GM19328 (cell line): ENCODE results near the gene FXYD6.

Experiments used
- ATAC-seq: cut with Tn5 transposase; IDR thresholded peaks from one replicate; pipeline ENCODE4 v1.9.1; 2021; ENCODE audit warnings: mild to moderate bottlenecking, moderate library complexity; ENCODE audit not compliant: unreplicated experiment

Gene FXYD6

GRCh38 chr11:117887431-117888138 lies 11.1 kb upstream of the FXYD6 start:
- no peak for ATAC-seq

GRCh38 chr11:117885777-117886176 lies 9.3 kb upstream of the FXYD6 start:
- no peak for ATAC-seq

DNA sequence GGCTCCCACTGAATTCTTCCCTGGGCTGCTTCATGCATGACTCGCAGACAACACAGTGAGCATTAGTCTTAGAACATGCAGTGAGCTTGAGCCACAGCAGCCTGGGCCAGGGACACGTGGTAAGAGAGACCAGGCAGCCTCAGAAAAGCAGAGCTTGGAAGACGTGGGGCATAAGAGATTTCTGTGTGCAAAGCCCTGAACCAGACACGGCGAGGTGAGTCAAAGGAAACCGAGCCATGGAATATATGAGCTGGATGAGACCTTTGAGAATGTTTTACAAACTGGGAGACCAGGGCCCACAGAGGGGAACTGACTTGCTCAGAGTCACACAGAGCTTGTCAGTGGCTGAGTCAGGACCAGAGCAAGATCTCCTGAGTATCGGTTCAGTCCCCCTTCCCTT lies 8.5 kb upstream of the FXYD6 start:
- ATAC-seq: no peak

- ATAC-seq: no peak
These were observed 6.6 kb upstream of the FXYD6 start for GRCh38 chr11:117883063-117883462.

GRCh38 chr11:117882311-117882905 lies 6.0 kb upstream of the FXYD6 start:
- ATAC-seq: no peak

- ATAC-seq: no peak
These were observed 4.8 kb upstream of the FXYD6 start for GRCh38 chr11:117881217-117881616.

- no peak for ATAC-seq
These were observed 3.3 kb upstream of the FXYD6 start for GRCh38 chr11:117879516-117880480.

GRCh38 chr11:117878939-117879475 lies 2.5 kb upstream of the FXYD6 start:
- ATAC-seq: no peak

DNA sequence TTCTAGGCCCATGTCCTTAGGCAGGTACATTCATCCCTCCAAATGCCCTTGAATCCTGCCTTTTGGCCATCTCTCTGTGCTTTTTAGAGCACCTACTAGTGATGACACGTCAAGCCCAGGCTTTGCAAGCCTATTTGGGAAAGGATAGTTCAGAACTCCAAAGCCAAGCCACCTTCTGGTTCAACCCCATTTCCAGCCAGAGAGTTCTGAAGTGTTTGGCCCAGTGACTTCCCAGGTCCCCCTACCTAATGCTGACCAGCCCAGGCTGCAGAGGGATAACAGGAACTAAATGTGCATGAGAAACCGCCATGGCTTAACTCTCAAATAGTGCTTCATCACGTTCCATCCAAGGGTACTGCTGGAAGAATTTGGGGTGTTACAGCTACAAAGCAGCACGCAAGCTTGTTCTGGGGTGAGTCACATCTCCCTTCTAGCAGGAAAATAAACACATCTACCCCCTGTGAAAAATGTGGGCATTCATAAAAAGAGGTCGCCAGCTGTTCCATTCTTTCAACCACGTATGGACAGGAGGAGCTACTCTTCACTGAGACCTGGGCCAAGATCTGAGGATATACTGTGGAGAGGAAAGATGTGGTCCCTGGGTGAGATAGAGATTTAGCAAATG lies 2.0 kb upstream of the FXYD6 start:
- no peak for ATAC-seq

DNA sequence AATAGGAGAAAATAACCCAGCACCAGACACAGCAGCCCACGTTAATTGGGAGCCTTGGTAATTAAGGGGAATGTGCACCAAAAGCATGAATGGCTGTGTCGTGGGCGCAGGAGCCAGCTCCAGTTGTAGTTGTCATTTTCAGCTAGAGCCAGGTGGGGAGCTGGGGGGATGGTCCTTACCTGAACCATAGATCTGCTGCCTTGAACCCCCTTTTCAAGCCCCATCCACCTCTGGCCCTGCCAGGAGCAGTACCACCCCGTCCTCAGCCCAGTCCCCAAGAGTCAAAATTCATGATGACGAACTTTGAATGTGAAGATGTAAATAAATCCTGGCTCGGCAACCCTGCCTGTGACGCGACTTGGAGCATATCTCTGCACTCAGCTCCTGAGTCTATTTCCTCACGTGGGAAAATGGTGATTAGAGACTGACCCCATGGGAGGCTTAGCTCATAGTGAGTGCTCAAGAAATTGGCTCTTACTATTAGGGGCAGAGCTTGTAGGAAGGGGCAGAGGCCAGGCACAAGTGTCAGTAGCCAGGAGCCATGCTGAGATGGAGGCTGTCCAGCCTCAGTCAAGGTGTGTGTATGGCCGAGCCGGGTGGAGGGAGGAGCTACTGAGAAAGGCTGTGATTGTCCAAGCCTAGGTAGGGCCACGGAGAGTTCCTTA lies 794 bp upstream of the FXYD6 start:
- ATAC-seq: no peak

DNA sequence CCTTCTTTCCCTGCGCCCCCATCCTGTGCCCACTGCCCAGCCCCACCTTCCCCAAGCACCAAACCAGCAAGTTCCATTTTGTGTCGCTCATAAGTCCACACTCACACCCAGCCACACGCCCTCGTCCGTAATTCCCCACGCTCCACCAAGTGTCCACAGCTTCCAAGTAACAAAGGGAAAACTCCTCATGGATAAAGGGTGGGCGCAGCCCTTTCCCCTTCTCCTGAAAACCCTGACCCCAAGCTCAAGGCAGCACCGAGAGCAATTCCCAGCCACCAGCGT lies 458 bp downstream of the FXYD6 start:
- no peak for ATAC-seq

DNA sequence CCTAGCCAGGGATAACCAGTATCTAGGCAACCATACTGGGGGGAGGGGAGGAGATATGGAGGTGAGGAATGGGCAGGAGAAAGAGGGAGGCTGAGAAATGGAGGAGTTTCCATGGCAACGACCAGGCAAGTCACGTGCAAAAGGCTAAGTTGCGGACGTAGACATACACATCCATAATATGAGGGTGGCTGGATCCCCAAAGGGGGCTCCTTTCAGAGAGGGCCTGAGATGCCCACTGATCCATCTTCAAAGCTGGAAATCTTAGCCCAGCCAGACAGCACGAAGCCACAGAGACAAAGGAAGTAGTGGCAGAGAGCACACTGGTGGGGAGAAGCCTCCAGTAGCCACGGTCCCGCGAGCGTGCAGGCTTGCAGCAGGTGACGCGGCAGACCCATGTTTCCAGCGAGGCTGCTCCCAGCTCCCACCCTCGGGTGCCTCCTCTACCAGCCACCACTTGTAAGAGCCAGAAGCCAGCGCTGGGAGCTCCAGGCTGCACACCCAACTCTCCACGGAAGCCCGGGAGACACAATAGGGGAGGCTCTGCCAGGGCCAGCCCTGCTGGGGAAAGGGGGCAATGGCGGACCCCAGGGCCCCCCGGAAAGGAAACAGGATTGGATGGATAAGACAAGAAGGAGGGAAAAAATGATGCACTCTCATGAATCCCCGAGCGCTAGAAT lies 938 bp downstream of the FXYD6 start:
- no peak for ATAC-seq

- ATAC-seq: no peak
These were observed 1.5 kb downstream of the FXYD6 start for GRCh38 chr11:117874910-117875381.

DNA sequence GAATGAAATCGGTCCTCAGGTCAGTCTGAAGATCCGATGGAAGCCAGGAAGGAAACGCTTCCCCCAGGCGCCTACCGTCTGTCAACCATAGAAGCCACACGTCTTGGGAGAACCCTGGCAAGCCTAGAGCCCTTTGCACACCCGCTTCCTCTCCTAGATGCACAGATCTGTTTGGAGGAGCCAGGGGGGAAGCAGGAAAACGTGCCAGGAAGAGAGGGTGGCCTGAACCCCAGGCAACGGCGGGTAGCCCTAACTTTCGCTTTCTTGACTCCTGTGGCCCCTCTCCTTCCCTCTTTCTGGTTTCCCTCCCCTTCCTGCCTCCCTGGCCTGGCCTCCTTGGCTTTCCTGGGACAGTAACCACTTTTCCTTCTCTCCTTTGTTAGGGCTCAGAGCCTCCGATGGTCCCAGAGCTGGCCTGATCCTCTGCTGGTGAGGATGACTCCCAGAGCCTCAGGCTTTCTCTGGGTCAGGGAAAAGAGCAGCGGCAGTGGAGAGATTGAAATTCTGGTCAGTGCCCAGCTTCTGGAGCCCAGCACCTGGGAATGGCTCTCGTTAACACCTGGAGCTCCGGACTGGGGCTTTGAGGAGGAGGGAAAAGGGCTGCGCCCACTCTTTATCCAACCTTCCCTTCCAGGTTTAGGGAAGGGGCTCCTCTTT lies 2.1 kb downstream of the FXYD6 start:
- ATAC-seq: no peak

DNA sequence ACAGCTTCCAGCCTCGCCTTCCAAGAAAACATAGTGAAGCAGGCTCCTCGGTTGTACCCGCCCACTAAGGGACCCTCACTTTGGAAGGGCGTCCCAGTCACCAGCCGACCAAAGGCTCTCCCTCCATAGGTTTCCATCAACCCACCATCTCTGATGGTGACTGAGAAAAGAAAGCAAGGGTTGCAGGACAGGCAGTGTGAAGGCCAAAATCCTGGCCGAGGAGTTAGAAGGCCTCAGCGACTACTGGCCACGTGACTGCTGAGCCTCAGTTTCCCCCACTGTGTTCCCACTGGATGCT lies 2.7 kb downstream of the FXYD6 start:
- no peak for ATAC-seq

- ATAC-seq: no peak
These were observed 3.3 kb downstream of the FXYD6 start for GRCh38 chr11:117872975-117873827.

GRCh38 chr11:117872420-117872961 lies 4.0 kb downstream of the FXYD6 start:
- no peak for ATAC-seq

GRCh38 chr11:117871784-117872183 lies 4.7 kb downstream of the FXYD6 start:
- ATAC-seq: no peak
